Lung (tissue), 12 donors: ENCODE measurements around the gene SLC66A1. TPM values are rescaled to one million over a fixed set of nuclear protein-coding genes. Genes with fewer than 3 reads are reported as not detected.
"Not testable (repeated sequence)": the region's sequence is repeated elsewhere in the genome, so short reads cannot be mapped to it uniquely, and the experiment has no call there.

Experiments used
- ATAC-seq: fragments of 200-7000 bp; cut with Tn5 transposase; one replicate; pipeline ENCODE4 v1.9.1; 2020; ENCODE audit warnings: moderate number of reproducible peaks; ENCODE audit not compliant: insufficient read depth, low FRiP score
- DNase-seq, 3 donors: peaks; one replicate each; pipeline ENCODE4 v3.0.0-alpha.2; 2013 to 2017
- H3K27ac ChIP-seq, 2 donors: one replicate each; pipeline ENCODE4 v1.5.1; 2013; ENCODE audit warnings: mild to moderate bottlenecking in 2 of 2, moderate library complexity in 2 of 2, control low read depth in 1 of 2, inconsistent platforms in 1 of 2, low read depth in 1 of 2, low read length in 1 of 2
- H3K27me3 ChIP-seq, 3 donors: one replicate each; pipeline ENCODE4 v1.5.1; 2013; ENCODE audit warnings: low read length in 2 of 3; ENCODE audit not compliant: control insufficient read depth in 3 of 3, insufficient read depth in 3 of 3
- H3K36me3 ChIP-seq, 4 donors: one replicate each; pipeline ENCODE4 v1.5.1; 2013; ENCODE audit warnings: low read length in 4 of 4, mild to moderate bottlenecking in 1 of 4, moderate library complexity in 1 of 4; ENCODE audit not compliant: control insufficient read depth in 4 of 4, insufficient read depth in 4 of 4
- H3K4me1 ChIP-seq, 5 donors: one replicate each; pipeline ENCODE4 v1.5.1; 2013; ENCODE audit warnings: low read length in 5 of 5, mild to moderate bottlenecking in 2 of 5, moderate library complexity in 1 of 5; ENCODE audit not compliant: control insufficient read depth in 5 of 5, insufficient read depth in 5 of 5
- H3K4me3 ChIP-seq: one replicate; pipeline ENCODE4 v1.5.1; 2013; ENCODE audit warnings: mild to moderate bottlenecking, control low read depth, moderate library complexity
- H3K9ac ChIP-seq, 2 donors: one replicate each; pipeline ENCODE4 v1.5.1; 2013; ENCODE audit warnings: low read length in 2 of 2, control low read depth in 1 of 2; ENCODE audit not compliant: insufficient read depth in 1 of 2
- H3K9me3 ChIP-seq, 4 donors: one replicate each; pipeline ENCODE4 v1.5.1; 2013; ENCODE audit warnings: low read length in 3 of 4, mild to moderate bottlenecking in 1 of 4, moderate library complexity in 1 of 4; ENCODE audit not compliant: control insufficient read depth in 4 of 4, insufficient read depth in 3 of 4
- WGBS, 2 donors: extraction: QIAGEN DNeasy Blood & Tissue Kit; methylation state at CpG; one replicate each; pipeline ENCODE4 v1.1.7; 2013; 5-methylcytosine and 5-hydroxymethylcytosine counted together
- polyA plus RNA-seq, 2 donors: library from polyadenylated mRNA; stranded (reverse); fragments of 200-250 nt; gene quantifications; one replicate each; pipeline ENCODE4 v1.2.1, GENCODE V29; 2013
- total RNA-seq, 2 donors: library from RNA; depleted of rRNA in 1 of 2; stranded (reverse); fragments of >200 nt in 1 of 2; gene quantifications; one replicate each; pipeline ENCODE4 v1.2.1, GENCODE V29; 2014 to 2021
- TF ChIP-seq, protein P1 (sequence below): IDR thresholded peaks from 2 replicates; pipeline ENCODE4 v1.5.1; 2012; ENCODE audit warnings: mild to moderate bottlenecking; ENCODE audit errors: control extremely low read depth, extremely low read depth
- donor health status: control.
- donor health status: control.
- donor health status: Bipolar disorder and iron deficiency.
- donor health status: healthy.
- donor health status: DM: yes; HTN: yes; CAD: no.

Gene SLC66A1
- total and polyA plus RNA-seq, 4 donors: 15.9 to 22.4 (median 20.3) TPM

DNA sequence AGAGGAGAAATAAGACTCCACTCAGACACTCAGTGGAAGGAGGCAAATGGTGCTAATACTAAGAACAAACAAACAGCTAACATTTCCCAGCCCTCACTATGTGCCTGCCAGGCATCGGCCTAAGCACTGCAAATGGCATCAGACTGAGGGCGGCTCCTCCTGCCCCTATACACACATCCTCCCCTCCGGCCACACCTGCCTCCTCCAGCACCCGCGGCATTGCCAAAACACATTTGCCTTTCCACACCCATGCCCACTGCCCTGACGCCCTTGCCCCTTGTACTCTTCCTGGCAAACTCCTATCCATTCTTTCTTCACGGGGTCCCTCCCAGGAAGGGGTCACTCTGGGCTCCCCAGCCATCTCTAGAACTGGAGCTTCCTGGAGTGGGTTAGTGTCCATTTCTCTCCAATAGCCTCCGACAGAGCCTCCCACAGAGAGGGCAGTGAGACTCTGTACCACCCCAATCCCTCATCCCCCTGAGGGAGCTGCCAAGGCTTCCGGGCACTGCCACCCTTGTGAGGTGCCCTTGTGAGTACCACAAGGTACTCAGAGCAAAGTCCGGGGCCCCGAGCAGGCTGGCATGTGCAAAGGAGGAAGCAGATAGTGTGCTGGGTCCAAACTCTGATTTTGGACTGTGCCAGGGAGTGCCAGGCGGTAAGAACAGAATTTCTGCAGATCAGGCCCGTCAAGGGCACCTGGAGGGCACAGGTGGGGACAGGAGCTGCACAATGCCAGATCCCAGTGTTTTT is 24.5 kb upstream of the SLC66A1 start:
- H3K4me1 ChIP-seq: peaks cover 0 to 6% (median 4%) of the 10 kb centered on the region in 5 donors
- H3K4me3 ChIP-seq: no peak overlapping the region
- H3K36me3 ChIP-seq: peaks cover 0 to 2% (median 0%) of the 10 kb centered on the region in 4 donors
- ATAC-seq (no peak), DNase-seq (no peak)
- peaks cover 0 to 2% (median 0%) of the 10 kb centered on the region in 4 donors for H3K9me3 ChIP-seq
- TF ChIP-seq, protein P1, sequence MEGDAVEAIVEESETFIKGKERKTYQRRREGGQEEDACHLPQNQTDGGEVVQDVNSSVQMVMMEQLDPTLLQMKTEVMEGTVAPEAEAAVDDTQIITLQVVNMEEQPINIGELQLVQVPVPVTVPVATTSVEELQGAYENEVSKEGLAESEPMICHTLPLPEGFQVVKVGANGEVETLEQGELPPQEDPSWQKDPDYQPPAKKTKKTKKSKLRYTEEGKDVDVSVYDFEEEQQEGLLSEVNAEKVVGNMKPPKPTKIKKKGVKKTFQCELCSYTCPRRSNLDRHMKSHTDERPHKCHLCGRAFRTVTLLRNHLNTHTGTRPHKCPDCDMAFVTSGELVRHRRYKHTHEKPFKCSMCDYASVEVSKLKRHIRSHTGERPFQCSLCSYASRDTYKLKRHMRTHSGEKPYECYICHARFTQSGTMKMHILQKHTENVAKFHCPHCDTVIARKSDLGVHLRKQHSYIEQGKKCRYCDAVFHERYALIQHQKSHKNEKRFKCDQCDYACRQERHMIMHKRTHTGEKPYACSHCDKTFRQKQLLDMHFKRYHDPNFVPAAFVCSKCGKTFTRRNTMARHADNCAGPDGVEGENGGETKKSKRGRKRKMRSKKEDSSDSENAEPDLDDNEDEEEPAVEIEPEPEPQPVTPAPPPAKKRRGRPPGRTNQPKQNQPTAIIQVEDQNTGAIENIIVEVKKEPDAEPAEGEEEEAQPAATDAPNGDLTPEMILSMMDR: no peak
- no peak overlapping the region for H3K9ac ChIP-seq
- no peak overlapping the region for H3K27ac ChIP-seq
- peaks cover 0 to 4% (median 0%) of the 10 kb centered on the region in 3 donors for H3K27me3 ChIP-seq
- WGBS, 2 donors: 95 to 96% methylated on average over 13 of the region's 13 CpGs

DNA sequence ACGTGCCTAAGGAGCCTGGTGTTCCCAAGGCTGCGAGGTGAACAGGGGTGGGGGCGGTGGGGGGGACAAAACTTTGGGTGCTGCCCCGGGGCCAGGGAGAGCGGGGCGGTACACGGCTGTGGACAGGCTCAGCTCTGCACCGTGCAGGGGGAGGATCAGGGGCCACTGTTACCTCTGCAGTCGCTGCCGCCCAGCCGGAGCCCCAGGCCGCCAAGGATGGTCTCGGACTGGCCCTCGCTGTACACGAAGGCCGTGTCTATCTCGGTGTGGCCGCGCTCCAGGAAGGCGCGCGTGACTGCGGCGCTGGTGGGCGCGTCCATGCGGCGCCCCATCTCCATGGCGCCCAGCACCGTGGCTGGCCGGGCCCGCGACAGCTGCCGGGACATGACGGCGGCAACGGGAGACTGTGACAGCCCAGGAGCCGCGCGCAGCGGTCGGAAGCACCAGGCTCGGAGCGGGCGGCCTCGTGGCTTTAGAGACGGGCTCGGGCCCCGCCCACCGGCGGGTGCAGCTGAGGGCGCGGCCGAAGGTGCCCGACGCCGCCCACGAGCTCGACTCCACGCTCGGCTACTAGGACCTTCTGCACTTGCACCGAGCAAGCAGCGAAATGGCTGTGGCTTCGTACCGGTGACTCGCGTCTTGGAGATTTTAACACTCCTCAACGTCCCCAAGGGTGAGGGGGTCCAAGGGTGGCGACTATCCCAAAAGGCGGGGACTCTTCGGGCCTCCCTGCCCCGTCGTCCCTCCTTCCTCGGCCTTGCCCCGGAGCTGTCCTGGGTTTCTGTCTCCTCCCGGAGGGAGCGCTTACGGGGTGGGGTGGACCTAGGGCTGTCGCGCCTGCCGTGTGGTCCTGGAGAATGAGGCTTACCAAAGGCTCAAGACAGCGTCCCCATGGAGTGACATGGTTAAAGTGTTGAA is 23.5 kb upstream of the SLC66A1 start, which contains the start of gene AKR7A3:
Gene AKR7A3 (minus strand): TSS at position 447 of the 918 bp plus-strand sequence. CDS start 61 bp downstream, at position 386.
- peak within 1 kb of the TSS in 1 of 2 donors; percentile 1 for H3K9ac ChIP-seq
- H3K4me3 ChIP-seq, H3K27ac ChIP-seq, H3K27me3 ChIP-seq, H3K36me3 ChIP-seq, H3K9me3 ChIP-seq, H3K4me1 ChIP-seq: not testable (repeated sequence)
- DNase-seq: peak; percentile 11 to 39 (median 35)
- ATAC-seq: peak; percentile 88
- WGBS, 2 donors: 13 to 19% methylated on average over 58 to 72 of the region's 82 CpGs

DNA sequence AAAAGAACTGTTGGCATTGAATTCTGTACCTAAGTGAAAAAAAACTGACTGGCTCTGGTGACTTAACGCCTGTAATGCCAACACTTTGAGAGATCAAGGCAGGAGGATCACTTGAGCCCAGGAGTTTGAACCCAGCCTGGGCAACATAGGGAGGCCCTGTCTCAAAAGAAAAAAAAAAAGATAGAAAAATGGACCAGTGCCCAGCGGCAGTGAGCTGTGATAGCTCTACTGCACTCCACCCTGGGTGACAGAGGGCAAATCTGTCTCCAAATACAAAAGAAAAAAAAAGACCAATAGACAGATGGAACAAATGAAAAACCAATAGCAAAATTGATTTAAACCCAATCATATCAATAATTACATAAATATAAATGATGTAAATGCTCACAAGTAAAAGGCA is 22.9 kb upstream of the SLC66A1 start:
- H3K27me3 ChIP-seq: peaks cover 0 to 4% (median 0%) of the 10 kb centered on the region in 3 donors
- ATAC-seq (no peak), DNase-seq (peak in 1 of 3 donors; percentile 5)
- H3K9ac ChIP-seq: no peak overlapping the region
- TF ChIP-seq, protein P1: no peak
- peaks cover 0 to 6% (median 4%) of the 10 kb centered on the region in 5 donors for H3K4me1 ChIP-seq
- H3K27ac ChIP-seq: no peak overlapping the region
- H3K9me3 ChIP-seq: peaks cover 0 to 3% (median under 1%) of the 10 kb centered on the region in 4 donors
- no peak overlapping the region for H3K4me3 ChIP-seq
- peaks cover 0 to under 1% (median 0%) of the 10 kb centered on the region in 4 donors for H3K36me3 ChIP-seq
- 33 to 69% methylated on average over 2 of the region's 2 CpGs for WGBS, 2 donors
